Subcutaneous abdominal adipose tissue (tissue), 5 donors: Measurements from ENCODE around the gene PHACTR2.
"Not testable (repeated sequence)": the region's sequence is repeated elsewhere in the genome, so short reads cannot be mapped to it uniquely, and the experiment has no call there.

ENCODE experiments used
- H3K27ac ChIP-seq: one replicate; pipeline ENCODE4 v1.7.0; 2013; ENCODE audit warnings: low read depth, mild to moderate bottlenecking, inconsistent platforms, low read length, moderate library complexity
- H3K27me3 ChIP-seq, 5 donors: one replicate each; pipeline ENCODE4 v1.7.0; 2013; ENCODE audit warnings: low read length in 5 of 5, inconsistent platforms in 1 of 5; ENCODE audit not compliant: control insufficient read depth in 5 of 5, insufficient read depth in 4 of 5
- H3K36me3 ChIP-seq, 5 donors: one replicate each; pipeline ENCODE4 v1.7.0; 2013; ENCODE audit warnings: low read length in 5 of 5; ENCODE audit not compliant: control insufficient read depth in 5 of 5, insufficient read depth in 5 of 5
- H3K4me1 ChIP-seq, 5 donors: one replicate each; pipeline ENCODE4 v1.7.0; 2013; ENCODE audit warnings: low read length in 5 of 5, mild to moderate bottlenecking in 3 of 5, moderate library complexity in 1 of 5; ENCODE audit not compliant: control insufficient read depth in 5 of 5, insufficient read depth in 5 of 5
- H3K4me3 ChIP-seq, 5 donors: one replicate each; pipeline ENCODE4 v1.7.0; 2013; ENCODE audit warnings: low read length in 5 of 5, low read depth in 1 of 5
- H3K9ac ChIP-seq, 5 donors: one replicate each; pipeline ENCODE4 v1.7.0; 2013; ENCODE audit warnings: low read length in 5 of 5, mild to moderate bottlenecking in 4 of 5, moderate library complexity in 3 of 5
- H3K9me3 ChIP-seq, 5 donors: one replicate each; pipeline ENCODE4 v1.7.0; 2013; ENCODE audit warnings: low read length in 5 of 5; ENCODE audit not compliant: control insufficient read depth in 5 of 5
- donor health status: healthy.
- donor health status: healthy.
- donor health status: healthy.
- donor health status: healthy.
- donor health status: healthy.

The PHACTR2 gene

GRCh38 chr6:143772116-143773086 is 94.6 kb downstream of the PHACTR2 start:
- Histone ChIP-seq H3K4me3 (no peak overlapping the region), H3K27me3 (no peaks in the 10 kb centered on the region), H3K36me3 (peaks cover 9 to 26% (median 17%) of the 10 kb centered on the region in 5 donors), H3K27ac (peak overlapping the region; percentile 30), H3K9me3 (no peaks in the 10 kb centered on the region), H3K4me1 (peaks cover 13 to 29% (median 24%) of the 10 kb centered on the region in 5 donors), H3K9ac (no peak overlapping the region)

- Histone ChIP-seq H3K4me1 (peaks cover 13 to 29% (median 24%) of the 10 kb centered on the region in 5 donors), H3K36me3 (peaks cover 11 to 25% (median 16%) of the 10 kb centered on the region in 5 donors), H3K27ac (peak overlapping the region; percentile 81), H3K9ac (no peak overlapping the region), H3K4me3 (peak overlapping the region in 3 of 5 donors; percentile 1 to 23 (median 17)), H3K27me3 (no peaks in the 10 kb centered on the region), H3K9me3 (no peaks in the 10 kb centered on the region)
Measured at GRCh38 chr6:143773506-143774150, 95.9 kb downstream of the PHACTR2 start.

- Histone ChIP-seq H3K4me3 (peak overlapping the region in 2 of 5 donors; percentile 1 to 3), H3K4me1 (peaks cover 13 to 29% (median 24%) of the 10 kb centered on the region in 5 donors), H3K9me3 (no peaks in the 10 kb centered on the region), H3K9ac (no peak overlapping the region), H3K36me3 (peaks cover 10 to 28% (median 16%) of the 10 kb centered on the region in 5 donors), H3K27ac (peak overlapping the region; percentile 81), H3K27me3 (no peaks in the 10 kb centered on the region)
Measured at GRCh38 chr6:143774347-143774746, 96.6 kb downstream of the PHACTR2 start.

GRCh38 chr6:143775336-143775735 is 97.6 kb downstream of the PHACTR2 start:
- H3K27ac ChIP-seq, result peak overlapping the region; percentile 10
- H3K9ac ChIP-seq, result no peak overlapping the region
- no peaks in the 10 kb centered on the region for H3K9me3 ChIP-seq
- H3K4me1 ChIP-seq, result peaks cover 13 to 29% (median 24%) of the 10 kb centered on the region in 5 donors
- H3K36me3 ChIP-seq, result peaks cover 12 to 28% (median 16%) of the 10 kb centered on the region in 5 donors
- no peaks in the 10 kb centered on the region for H3K27me3 ChIP-seq
- no peak overlapping the region for H3K4me3 ChIP-seq

GRCh38 chr6:143778926-143779325 is 101.2 kb downstream of the PHACTR2 start:
- Histone ChIP-seq H3K9me3 (no peaks in the 10 kb centered on the region), H3K4me1 (peaks cover 11 to 23% (median 15%) of the 10 kb centered on the region in 5 donors), H3K36me3 (peaks cover 16 to 25% (median 19%) of the 10 kb centered on the region in 5 donors), H3K4me3 (no peak overlapping the region), H3K9ac (no peak overlapping the region), H3K27me3 (no peaks in the 10 kb centered on the region), H3K27ac (no peak overlapping the region)

GRCh38 chr6:143782481-143782880 is 104.7 kb downstream of the PHACTR2 start:
- H3K27ac ChIP-seq, result no peak overlapping the region
- H3K4me3 ChIP-seq, result no peak overlapping the region
- no peak overlapping the region for H3K9ac ChIP-seq
- H3K36me3 ChIP-seq, result peaks cover 11 to 37% (median 16%) of the 10 kb centered on the region in 5 donors
- H3K9me3 ChIP-seq, result peaks cover 0 to 9% (median 3%) of the 10 kb centered on the region in 5 donors
- H3K27me3 ChIP-seq, result no peaks in the 10 kb centered on the region
- peaks cover 0 to 8% (median 0%) of the 10 kb centered on the region in 5 donors for H3K4me1 ChIP-seq

- Histone ChIP-seq H3K9me3 (peaks cover 0 to 9% (median 3%) of the 10 kb centered on the region in 5 donors), H3K36me3 (peaks cover 6 to 36% (median 13%) of the 10 kb centered on the region in 5 donors), H3K27me3 (no peaks in the 10 kb centered on the region), H3K4me1 (peaks cover 0 to 8% (median 0%) of the 10 kb centered on the region in 5 donors), H3K4me3 (no peak overlapping the region), H3K9ac (no peak overlapping the region), H3K27ac (no peak overlapping the region)
Measured at GRCh38 chr6:143783077-143783476, 105.3 kb downstream of the PHACTR2 start.

GRCh38 chr6:143784316-143784715 is 106.6 kb downstream of the PHACTR2 start:
- H3K4me1 ChIP-seq, result peaks cover 0 to 8% (median 0%) of the 10 kb centered on the region in 5 donors
- no peak overlapping the region for H3K9ac ChIP-seq
- H3K27me3 ChIP-seq, result no peaks in the 10 kb centered on the region
- H3K27ac ChIP-seq, result no peak overlapping the region
- H3K9me3 ChIP-seq, result peaks cover 0 to 9% (median 3%) of the 10 kb centered on the region in 5 donors
- no peak overlapping the region for H3K4me3 ChIP-seq
- H3K36me3 ChIP-seq, result peaks cover 10 to 36% (median 18%) of the 10 kb centered on the region in 5 donors

GRCh38 chr6:143786371-143786770 is 108.6 kb downstream of the PHACTR2 start:
- H3K27ac ChIP-seq, H3K27me3 ChIP-seq, H3K4me1 ChIP-seq, H3K9ac ChIP-seq, H3K9me3 ChIP-seq, H3K4me3 ChIP-seq: not testable (repeated sequence)
- H3K36me3 ChIP-seq, result peaks cover 15 to 44% (median 23%) of the 10 kb centered on the region in 5 donors
